Measurements from ENCODE around the gene NAB2.
A peak's percentile ranks its signal among the peaks of the same experiment; 100 is the strongest.

Gene NAB2

DNA sequence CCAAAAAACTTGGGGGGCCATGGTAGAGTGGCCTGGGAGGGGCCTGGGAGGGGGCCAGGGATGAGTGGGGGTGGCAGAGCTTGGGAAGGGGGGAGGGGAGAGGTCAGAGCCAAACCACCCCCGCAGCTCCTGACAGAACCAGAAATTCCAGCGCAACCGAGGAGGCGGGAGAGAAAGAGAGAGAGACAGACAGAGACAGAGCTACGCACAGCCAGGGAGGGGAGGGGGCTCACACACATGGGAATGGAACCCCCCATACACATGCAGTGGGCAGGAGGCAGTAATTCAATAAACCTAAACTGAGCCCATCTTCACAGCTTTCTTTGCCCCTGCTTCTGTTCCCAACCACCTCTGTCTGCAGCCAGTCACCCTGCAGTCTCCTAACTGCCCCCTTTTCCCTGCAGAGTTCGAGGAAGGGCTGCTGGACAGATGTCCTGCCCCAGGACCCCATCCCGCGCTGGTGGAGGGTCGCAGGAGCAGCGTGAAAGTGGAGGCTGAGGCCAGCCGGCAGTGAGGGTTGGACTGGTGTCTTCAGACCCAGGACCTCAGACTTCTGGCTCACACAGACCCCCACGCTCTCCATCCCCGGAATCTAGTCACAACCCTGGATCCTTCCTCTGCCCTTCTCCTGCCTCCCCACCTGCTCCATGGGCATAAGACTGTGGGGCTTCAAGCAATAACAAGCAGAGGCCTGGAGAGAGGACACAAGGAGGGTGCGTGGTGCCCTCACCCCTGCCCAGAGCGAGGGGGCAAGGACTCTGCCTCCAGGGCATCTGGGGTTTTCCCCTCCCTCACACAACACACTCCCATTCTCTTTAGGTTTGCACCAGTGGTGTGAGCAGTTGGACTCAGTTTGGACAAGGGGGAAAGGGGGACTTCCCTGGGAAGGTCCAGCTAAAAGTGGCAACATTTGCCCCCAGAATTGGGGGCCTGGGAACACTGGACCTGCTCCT is 5.6 kb downstream of the NAB2 start:
- no peak for DNase-seq (ENCODE audit: low read depth in 2 of 2)

DNA sequence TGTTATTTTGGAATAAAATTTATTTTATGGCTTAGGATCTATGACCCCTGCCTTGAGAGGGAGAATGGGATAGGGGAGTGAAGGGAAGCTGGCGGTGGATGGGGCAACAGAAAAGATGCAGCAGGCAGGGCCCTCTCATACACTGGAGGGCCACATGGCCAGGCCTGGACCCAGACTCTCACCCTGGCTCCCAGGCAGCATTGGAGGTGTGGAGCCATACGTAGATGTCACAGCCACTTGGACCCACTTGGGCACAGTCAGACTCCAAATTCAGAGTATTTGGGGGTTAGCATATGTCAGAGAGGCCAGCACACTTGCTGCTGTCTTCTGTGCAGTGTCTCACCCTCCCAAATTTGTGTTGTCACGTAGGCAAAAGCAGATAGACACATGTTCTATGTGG is 6.5 kb downstream of the NAB2 start:
- DNase-seq (ENCODE audit: low read depth in 2 of 2): no peak

DNA sequence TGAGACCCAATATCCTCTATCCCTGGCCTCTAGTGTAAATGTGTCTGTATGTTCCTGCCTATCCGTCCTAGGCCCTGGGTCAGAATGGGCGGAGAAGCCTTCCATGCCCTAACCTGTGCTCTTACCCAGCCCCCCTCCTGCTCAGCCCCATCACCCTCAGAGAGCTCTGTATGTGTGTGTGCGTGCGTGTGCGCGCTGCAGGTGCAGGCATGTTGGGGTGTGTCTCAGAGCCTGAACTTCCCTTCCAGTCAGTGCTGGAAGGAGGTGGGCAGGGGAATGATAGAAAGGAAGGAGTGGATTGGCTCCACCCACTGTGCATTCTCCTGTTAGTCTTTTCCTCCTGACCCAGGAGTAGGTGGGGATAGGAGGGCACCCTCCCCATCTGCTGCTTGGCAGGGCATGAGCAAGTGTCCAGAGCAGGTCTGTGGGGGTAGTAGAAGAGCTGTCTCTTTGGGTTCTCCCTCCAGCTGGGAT is 7.2 kb downstream of the NAB2 start:
- DNase-seq (ENCODE audit: low read depth in 2 of 2): no peak

DNA sequence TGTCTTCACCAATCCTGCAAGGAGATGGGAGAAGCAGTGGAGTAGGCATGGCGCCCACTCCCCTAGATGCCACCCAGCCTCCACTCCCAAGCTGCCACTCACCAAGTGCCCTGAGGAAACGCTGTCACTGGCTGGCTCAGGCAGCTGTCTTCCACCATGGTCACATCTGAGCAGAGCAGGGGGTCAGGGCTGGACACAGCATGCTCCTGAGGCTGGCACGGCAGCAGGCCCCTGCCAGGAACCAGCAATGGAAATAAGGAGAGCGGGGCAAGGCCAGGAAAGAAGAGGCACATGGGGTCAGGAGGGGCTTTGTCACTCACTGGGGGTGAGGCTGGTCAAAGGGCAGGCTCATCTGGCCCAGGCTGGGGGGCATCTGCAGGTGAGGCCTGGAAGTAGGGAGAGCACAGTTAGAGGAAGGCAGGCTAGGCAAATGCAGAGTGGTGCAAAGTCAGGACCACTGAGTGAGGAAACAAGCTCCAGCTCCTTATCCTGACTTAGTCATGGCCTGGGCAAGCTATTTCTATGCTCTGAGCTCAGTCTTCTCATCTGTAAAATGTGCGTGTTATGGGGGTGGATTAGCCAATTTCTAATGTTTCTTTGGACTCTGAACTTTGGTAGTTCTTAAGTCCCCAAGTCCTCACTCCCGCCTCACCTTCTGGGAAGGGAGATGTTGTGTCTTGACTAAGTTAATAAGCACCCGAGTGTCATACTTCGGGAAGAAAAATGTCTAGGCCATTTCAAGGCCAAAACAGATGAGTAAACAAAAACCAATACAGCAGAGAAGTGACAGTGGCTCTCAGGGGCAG is 8.0 kb downstream of the NAB2 start:
- DNase-seq (ENCODE audit: low read depth in 2 of 2): no peak

DNA sequence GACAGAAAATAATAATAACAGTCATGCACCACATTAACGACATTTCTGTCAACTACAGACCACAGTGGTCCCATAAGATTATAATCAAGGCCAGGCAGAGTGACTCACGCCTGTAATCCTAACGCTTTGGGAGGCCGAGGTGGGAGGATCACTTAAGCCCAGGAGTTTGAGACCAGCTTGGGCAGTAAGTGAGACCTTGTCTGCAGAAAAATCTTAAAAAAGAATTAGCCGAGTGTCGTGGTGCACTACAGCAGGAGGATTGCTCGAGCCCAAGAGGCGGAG is 8.6 kb downstream of the NAB2 start:
- DNase-seq (ENCODE audit: low read depth in 2 of 2): no peak

DNA sequence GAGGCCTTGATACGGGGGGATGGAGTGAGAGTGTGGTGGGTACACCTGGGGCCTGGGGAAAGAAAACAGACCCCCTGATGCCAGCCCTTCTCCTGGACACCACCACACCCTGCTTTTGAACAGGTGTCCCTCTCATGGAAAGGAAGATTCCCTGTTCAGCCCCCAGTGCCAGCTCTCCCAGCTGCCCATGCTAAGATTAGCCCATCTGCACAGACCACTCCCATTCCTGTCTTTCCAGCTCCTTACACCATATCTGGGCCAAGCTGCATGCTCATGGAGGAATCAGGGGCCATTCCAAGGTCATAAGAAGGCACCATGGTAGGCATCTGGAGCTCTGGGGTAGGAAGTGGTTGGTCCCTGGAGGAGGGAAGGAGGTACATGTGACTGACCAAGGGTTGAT is 9.6 kb downstream of the NAB2 start:
- DNase-seq (ENCODE audit: low read depth in 2 of 2): no peak

DNA sequence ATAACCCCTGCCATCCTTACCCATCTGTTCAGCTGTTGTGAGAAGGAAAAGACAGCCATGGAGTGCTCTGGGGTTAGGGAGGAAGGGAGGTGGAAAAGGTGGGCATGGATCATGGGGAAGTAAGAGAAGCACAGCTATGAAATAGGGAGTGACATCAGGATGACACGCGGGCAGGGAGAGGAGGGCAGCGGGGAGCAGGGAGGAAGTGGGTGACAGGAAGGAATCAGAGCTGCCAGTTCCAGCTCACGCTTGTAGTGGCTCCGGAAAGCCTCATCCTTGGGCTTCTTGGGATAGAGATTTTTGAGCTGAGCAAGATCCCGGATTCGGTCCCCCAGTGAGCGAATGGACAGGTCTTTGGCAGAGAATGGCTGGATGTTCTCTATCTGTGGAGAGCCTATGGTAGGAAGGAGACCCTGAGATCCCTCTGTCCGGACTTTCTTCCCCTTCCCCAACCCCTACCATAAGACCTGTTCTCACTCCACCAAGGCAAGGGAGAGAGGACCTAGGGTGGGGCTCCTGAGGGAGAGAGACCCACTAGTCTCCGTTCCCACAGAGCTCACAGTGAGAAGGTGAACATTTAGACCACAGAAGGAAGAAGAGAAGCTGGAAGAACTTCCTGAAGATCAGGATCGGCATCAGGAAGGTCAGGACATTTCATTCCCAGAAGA is 10.3 kb downstream of the NAB2 start:
- DNase-seq (ENCODE audit: low read depth in 2 of 2): no peak

DNA sequence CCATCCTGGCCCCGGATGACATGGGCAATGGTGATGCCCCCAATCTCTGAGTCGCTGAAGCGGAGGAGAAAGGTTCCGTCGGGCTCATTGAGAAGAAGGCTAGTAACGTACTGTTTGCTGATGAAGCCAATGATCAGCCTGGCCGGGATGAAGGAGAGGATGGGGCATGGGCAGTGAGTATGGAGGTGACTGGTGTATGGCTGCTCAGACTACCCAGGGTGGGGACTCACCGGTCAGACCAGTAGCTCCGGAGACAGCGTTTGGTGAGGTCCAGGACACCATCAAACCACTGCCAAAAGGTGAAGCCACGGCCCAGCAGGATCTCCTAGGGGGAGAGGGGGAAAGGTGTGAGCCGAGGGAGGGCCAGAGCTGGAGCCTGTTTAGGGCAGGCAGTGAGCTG is 10.9 kb downstream of the NAB2 start:
- DNase-seq (ENCODE audit: low read depth in 2 of 2): no peak

DNA sequence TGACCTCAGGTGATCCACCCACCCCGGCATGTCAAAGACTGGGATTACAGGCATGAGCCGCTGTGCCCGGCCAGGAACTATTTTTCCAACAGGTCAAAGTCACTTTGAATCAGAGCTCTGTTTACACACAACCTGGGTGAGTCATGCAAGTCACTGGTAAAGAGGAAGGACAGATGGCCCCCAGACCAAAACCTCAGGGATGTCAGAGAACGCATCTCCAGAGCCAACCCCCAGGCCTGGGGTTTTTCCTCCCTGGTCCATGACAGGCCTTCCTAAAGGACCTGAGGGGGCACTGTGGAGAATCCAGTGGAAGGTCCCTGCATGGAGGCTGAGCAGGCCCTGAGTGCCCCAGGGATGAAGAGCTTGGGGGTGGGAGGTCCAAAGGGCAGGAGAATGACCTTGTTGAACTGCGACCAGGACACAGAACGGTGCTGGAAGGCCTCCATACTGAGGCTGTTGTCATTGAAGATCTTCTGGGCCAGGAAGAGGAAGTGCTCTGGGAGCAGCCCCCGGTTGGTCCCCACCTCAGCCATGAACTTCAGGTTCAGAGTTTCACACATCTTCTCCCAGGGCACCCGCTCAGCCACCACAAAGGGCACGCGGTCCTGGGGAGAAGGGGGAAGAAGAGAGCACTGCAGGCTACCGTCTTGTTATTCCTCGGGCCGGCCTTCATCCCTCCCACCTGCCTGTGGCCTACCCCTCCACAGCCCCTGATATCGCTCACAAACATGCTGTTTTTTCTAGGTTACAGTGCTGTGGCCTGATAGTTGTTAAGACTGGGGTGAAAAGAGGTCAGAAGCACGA is 13.2 kb downstream of the NAB2 start:
- DNase-seq (ENCODE audit: low read depth in 2 of 2): no peak

DNA sequence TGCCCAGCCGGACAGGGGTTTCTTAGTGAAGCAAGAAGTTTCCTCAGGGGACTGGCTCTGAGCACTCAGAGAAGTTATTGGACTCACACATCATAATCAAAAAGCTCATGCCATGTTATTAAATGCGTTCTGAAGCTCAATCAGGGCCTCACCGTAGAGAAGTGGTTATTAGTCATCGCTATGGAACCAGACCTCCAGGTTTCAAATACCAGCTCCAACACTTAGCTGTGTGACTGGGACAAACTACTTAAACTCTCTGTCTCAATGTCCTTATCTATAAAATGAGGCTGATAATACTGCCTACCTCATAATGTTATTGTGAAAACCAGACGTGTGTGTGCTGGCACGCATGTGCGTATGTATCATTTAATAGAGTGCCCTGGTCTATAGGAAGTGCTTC is 14.9 kb downstream of the NAB2 start:
- no peak for DNase-seq (ENCODE audit: low read depth in 2 of 2)

DNA sequence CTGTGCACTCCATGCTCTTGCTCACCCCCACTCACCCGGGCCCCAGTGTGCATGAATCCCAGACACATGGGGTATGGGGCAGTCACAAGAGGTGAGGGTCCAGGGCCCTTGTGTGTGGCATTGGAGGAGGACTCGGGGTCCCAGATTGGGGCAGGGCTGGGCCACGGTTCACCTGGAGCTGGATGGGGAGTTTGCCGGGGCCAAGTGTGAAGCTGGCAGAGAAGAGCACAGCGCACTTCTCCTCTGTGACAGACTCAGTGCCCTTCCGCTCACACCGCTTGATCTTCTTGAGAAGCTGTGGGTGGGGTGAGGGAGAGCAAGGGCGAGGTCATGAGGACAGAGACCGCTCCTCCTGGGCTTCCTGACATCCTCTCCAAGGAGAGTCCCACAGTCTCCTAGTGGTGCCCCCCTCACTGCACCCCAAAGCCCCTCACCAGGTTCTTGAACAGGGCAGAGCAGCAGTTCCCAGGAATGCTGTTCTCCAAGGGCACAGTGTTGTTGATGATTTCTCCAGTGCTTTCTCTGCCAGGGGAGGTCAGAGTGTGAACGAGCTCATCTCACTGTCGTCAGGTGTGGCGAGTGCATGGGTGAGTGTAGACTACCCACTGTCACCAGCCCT is 15.5 kb downstream of the NAB2 start:
- no peak for DNase-seq (ENCODE audit: low read depth in 2 of 2)

DNA sequence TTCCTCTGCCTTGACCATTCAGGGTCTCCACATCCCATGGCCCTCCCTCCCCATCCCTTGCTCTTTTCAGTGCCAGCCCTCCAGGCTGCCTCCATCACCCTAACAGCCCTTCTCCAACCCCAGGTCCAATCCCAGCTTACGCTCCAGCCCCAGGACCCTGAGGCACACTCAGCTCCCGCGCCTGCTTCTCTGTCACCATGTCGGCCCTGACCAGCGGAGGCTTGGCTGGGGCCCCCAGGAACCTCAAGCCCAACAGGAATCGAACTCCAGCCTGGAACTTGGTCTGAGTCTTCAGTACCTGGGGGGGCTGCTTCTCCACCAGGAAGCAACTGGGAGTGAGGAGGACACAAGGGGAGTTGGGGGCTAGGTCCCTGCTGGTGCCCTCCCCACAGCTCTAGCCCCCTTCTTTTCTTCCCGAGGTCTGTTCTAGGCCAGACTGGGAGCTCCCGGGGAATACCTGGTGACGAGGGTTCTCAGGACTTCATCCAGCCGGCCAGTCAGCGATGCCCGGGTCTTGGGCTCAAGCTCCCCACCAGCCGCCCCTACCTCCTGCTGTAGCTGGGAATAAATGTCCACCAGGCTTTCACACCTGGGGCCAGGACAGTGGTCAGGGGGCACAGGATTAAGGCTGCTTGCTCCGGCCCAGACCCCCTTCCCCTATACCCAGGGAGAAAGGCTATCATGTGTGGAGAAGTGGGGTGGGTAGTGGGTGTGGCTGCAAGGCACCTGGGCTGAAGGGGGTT is 16.3 kb downstream of the NAB2 start:
- no peak for DNase-seq (ENCODE audit: low read depth in 2 of 2)

DNA sequence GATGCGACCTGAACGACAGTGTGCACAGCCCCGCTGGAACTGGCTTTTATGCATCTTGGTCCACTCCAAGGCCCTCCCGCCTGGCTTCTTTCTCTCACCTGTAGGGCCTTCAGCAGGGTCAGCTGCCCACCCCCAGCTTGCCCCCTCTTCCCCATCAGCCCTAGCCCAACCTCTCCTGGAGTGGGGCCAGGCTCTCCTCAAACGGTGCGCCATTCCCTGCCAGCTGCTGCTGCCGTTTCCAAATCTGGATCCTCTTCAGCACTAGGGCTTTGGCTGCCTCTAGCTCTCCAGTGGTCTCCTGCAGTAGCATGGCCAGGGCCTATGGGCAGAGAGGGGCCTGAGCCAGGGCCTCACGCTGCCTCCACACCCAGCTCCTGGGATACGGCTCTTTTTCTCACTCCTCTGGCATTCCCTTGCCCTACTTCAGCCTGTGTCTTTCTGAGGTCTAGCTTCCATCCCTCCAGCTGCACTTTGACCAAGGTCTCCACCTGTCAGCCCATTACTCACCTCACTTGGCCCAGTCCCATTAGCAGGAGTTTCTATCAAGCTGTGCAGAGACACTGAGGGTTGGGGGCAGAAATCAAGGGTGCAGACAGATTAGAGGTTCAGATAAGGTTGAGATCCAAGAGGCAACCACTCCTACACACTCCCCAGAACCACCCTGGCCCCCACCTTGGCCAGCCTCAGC is 17.3 kb downstream of the NAB2 start:
- no peak for DNase-seq (ENCODE audit: low read depth in 2 of 2)

DNA sequence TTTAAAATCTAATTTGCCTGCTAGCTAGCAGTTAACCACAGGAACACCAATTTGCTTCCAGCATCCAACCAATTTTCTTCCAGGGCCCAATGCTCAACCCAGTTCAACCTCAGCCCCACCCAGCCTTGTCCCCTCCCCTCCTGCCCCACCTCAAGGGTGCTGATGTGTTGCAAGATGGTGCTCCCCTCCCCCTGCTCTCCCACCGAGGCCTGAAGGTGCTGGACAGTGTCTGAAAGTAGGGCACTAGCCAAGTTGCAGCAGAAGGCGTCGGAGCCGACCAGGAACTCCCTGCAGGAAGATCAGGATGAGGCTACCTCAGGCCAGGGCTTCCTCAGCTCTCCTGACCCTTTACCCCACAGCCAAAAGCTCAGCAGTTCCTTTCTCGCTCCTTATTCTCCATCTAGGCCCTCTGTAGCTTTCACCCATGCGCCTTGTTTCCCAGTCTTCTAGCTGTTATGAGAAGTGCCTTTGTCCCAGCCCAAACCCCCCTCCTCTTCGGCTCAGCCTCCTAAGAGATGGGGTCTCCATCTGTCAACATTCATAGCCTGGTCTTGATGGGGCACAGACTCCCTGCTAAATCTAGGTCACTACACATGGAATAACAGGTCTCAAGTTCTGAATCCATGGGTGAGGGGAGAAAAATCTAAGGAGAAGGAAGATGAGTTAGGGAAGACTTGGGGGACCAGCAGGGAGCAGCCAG is 18.7 kb downstream of the NAB2 start:
- no peak for DNase-seq (ENCODE audit: low read depth in 2 of 2)

DNA sequence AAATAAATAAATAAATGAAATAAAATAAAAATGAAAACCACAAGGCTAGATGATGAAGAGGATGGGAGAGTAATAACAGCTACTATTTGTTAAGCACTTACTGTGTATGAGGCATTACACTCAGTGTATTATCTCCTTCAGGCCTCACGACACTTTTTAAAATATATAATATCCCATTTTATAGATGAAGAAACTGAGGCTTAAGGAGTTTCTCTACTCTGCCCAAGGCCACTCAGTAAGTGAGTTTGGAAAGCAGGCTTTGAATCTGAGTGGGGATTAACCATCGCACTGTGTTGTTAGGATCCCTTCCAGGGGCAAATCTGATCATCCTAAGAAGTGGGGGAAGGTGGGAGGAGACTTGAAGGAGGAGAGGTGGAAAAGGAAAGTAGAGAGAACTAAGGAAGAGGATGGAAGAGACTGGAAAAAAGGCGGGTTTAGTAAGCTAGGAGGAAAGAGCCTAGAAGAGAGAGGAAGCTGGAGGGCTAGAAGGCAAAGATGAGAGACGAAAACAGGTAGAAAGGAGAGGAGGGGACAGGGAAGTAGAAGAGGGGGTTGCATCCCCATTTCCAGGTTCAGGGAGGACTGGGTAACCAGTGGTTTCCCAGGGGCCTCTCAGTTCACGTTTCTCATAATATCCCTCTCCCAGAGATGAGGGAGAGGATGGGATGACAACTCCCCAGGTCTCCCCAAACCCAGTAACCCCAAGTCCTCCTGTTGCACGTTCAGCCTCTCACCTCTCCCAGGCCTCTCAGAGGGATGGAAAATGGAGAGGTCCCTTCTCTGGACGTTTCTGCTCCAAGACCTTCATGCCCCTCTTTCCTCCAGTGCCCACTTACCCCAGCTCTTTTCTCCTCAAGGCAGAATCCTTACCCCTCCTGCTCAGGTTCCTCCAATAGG is 20.5 kb downstream of the NAB2 start:
- no peak for DNase-seq (ENCODE audit: low read depth in 2 of 2)

DNA sequence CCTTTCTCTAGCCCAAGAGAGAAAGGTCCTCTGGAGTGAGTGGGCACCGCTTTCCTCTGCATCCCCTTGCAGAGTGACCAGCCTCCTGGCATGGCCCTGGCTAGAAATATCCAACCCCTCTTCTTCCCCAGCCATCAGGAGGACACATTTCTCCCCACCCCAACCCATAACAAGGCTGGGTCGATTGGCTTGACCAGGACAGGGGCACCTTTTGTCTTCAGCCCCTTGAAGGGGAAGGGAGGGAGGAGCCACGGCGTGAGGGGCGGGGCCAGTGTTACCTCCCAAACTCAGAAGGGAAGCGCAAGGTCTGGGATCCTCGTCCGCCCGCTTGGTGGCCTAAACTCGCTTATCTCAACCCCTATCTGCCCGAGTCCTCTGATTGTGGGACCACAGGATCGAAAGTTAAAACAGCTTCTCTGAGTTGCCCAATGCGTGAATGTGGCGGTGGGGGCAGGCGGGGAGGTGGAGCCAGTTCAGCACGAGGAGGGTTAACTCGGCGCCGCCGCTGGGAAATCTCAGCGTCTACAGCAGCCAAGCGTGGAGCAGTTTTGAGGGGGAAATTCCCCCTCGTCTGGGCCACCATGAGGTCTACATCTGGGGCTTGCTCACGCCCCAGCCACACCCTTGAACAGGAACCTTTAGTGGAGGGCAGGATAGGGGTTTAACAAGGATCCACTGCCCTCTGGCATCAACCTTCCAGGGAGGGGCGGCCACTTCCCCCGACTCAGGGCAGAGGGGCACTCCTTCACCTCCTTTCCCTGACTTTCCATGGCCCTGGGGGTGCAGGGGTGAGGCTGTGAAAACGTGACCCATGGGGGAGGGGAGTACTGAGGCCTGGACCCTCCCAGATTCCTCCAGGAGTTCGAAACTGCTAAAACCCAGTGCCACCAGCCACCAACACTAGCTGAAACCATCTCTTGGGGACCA is 21.5 kb downstream of the NAB2 start:
- DNase-seq (ENCODE audit: low read depth in 2 of 2): peak; percentile 78

All from stimulated activated CD8-positive, alpha-beta memory T cell treated with anti-CD3 and anti-CD28 coated beads, Interleukin-15, amount 100 ng/mL, for 48 hours (primary cell).